Activated naive CD4-positive, alpha-beta T cell treated with anti-CD3 and anti-CD28 coated beads for 36 hours (primary cell): ENCODE data around the gene PLK5. TPM values are rescaled to one million over a fixed set of nuclear protein-coding genes. Genes with fewer than 3 reads are reported as not detected.

Experiments
- CTCF ChIA-PET: fragments of 350-600 bp; sonication (Branson Sonifier 250); formaldehyde crosslinking; loops from one replicate; lab custom pipeline; 2021; ENCODE audit warnings: antibody characterized with exemption; lab: Charles Lee
- DNase-seq: peaks from one replicate; pipeline ENCODE4 v3.0.0-alpha.2; 2020
- H3K27ac Mint-ChIP-seq: one replicate; pipeline ENCODE4 v1.8.0; 2021; ENCODE audit warnings: mild to moderate bottlenecking, mixed read lengths
- H3K27me3 Mint-ChIP-seq: one replicate; pipeline ENCODE4 v1.8.0; 2021; ENCODE audit warnings: low read depth, mixed read lengths
- H3K36me3 Mint-ChIP-seq: one replicate; pipeline ENCODE4 v1.8.0; 2021; ENCODE audit warnings: low read depth, mixed read lengths
- H3K4me1 Mint-ChIP-seq: one replicate; pipeline ENCODE4 v1.8.0; 2021; ENCODE audit warnings: low read depth, mixed read lengths
- H3K4me3 Mint-ChIP-seq: one replicate; pipeline ENCODE4 v1.8.0; 2021; ENCODE audit warnings: mild to moderate bottlenecking, moderate library complexity, mixed read lengths
- H3K9me3 Mint-ChIP-seq: one replicate; pipeline ENCODE4 v1.8.0; 2021; ENCODE audit warnings: mixed read lengths
- intact Hi-C: fragments of 100-400 bp; cut with micrococcal nuclease; formaldehyde crosslinking; loops from one replicate; pipeline ENCODE4 v1.15.1; 2023
- total RNA-seq, 2 experiments: library from RNA; stranded (reverse); gene quantifications; one replicate each; pipeline ENCODE4 v1.2.3, GENCODE V29; 2021

PLK5 gene
- total RNA-seq, 2 experiments from 2014 or later = not detected

DNA sequence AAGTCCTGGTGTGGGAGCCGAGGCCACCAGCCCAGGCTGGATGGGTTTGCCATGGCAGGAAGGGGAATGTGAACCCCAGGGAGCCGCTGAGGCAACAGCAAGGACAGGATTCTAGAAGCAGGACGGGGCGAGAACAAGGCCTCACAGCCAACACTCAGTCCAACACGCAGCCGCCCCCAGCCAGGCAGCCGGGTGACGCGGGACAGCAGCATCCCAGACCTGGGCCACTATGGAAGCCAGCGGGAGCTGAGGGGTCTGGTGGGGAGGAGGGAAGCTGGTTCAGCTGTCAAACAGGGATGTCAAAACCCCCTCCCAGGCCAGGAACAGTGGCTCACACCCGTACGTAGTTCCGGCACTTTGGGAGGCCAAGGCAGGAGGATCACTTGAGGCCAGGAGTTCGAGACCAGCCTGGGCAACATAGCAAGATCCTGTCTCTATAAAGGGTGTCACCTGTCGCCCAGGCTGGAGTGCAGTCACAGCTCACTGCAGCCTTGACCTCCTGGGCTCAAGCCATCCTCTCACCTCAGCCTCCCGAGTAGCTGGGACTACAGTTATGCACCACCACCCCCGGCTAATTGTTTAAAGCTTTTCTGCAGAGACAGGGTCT lies 37.5 kb downstream of the PLK5 start:
- H3K9me3 Mint-ChIP-seq = no peaks in the 10 kb centered on the region
- no peaks in the 10 kb centered on the region for H3K36me3 Mint-ChIP-seq
- CTCF ChIA-PET = no interaction called here
- no peak overlapping the region for H3K4me3 Mint-ChIP-seq
- no peaks in the 10 kb centered on the region for H3K4me1 Mint-ChIP-seq
- intact Hi-C loops = no loop called here
- DNase-seq = no peak
- H3K27me3 Mint-ChIP-seq = no peaks in the 10 kb centered on the region
- H3K27ac Mint-ChIP-seq = no peak overlapping the region

DNA sequence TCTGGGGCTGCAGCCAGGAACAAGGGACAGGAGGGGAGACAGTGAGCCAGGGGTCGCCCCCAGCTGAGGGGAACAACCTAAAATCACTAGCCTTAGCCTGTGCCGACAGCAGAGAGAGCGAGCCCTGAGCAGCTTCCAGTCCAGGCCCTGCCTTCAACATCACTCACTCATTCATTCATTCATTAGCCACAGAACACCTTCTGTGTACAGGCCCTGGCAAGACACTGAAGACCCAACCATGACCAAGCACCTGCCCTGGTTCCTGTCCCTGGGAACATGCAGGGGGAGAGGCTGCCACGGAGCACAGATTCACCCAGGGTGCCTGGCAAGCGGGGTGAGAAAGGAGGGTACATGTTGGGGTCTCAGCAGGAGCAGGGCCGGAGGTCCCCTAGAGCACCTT lies 39.4 kb downstream of the PLK5 start:
- H3K36me3 Mint-ChIP-seq = no peaks in the 10 kb centered on the region
- H3K4me1 Mint-ChIP-seq = no peaks in the 10 kb centered on the region
- CTCF ChIA-PET = no interaction called here

DNA sequence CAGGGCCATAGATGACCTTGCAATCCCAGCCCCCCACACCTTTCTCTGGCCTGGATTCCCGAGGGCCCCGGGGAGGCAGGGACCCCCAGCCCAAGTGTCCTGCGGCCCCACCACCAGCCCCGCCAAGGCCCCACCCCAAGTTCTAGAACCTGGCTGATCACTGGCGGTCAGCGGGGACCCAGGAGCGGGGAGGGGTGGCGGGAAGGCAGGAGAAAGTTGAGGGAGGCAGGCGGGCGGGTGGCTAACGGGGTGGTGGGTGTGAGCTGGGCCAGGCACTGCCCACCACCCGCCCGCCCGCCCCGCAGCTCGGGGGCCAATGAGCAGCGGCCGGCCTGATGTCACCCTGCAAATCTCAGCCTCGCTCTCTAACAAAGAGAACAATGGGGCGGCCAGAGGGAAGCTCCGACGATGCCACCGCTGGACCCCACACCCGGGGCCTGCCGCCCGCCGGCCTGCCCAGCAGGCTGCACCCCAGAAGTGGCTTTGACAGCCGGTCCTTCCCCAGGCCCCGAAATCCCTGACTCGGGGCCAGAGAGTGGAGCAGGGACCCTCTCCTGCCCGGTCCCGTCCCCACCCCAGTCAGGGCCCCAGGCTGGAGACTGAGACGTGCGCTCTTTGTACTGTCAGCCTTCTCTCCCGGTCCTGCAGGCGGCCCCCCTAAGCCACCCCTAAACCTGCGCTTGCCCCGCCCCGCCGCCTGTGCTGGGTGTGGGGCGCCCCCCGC lies 42.7 kb downstream of the PLK5 start:
- Mint-ChIP-seq H3K27me3 (no peaks in the 10 kb centered on the region), H3K27ac (no peak overlapping the region), H3K4me1 (no peaks in the 10 kb centered on the region), H3K4me3 (no peak overlapping the region), H3K36me3 (no peaks in the 10 kb centered on the region), H3K9me3 (no peaks in the 10 kb centered on the region)
- CTCF ChIA-PET = no interaction called here
- intact Hi-C loops = no loop called here
- no peak for DNase-seq

More for the DNA sequence above, 39.4 kb downstream of the PLK5 start:
- H3K27me3 Mint-ChIP-seq = no peaks in the 10 kb centered on the region
- no peak overlapping the region for H3K4me3 Mint-ChIP-seq
- no peak overlapping the region for H3K27ac Mint-ChIP-seq
- no peaks in the 10 kb centered on the region for H3K9me3 Mint-ChIP-seq
- intact Hi-C loops = no loop called here
- no peak for DNase-seq

DNA sequence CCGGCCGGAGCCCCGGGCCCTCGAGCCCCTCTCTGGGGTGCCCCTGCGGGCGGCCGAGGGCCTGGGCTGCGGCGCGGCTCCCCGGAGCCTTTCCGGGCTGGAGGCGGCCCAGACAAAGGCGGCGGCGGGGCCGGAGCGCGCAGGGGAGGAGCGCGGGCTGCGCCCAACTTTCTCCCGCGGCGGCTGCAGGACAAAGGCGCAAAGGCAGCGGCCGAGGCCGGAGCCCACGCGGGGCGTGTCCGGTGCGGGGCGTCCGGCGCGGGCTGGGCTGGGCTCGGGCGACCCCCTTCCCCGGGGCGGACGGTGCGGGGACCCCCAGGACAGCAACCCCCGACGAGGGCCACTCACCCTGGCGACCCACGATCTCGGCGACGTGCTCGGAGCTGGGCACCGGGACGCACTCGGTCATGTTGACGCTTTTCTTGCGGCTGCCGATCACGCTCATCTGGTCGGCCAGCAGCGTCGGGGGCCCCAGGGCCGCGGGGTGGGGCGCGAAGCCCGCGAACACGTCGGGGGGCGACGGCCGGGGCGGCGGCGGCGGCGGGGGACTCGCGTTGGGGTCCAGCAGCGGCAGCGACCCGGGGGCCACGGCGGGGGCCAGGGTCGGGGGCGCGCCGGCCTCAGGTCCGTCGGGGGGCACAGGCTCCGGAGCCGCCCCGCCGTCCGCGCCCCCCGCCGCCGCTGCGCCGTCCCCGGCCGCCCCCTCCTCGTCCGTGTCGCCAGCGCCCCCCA lies 43.4 kb downstream of the PLK5 start:
- CTCF ChIA-PET = no interaction called here
- Mint-ChIP-seq H3K9me3 (no peaks in the 10 kb centered on the region), H3K4me3 (peak overlapping the region; percentile 48)

DNA sequence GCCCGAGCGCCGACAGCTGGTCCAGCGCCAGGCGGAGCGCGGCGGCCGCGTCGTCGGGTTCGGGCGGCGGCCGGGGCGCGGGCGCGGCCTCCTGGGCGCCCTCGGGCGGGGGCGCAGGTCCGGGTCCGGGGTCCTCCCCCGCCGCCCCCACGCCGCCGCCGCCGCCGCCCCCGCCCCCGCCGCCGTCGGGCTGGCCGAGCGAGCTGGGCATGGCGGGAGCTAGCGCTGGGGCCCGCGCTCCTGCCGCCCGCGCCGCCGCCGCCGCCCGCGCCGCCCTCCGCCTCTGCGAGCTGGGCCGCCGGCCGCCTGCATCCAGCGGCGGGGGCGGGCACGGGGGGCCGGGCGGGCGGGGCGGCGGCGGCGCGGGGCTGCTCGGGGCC lies 44.0 kb downstream of the PLK5 start:
- no peaks in the 10 kb centered on the region for H3K27me3 Mint-ChIP-seq
- H3K4me3 Mint-ChIP-seq = no peak overlapping the region
- no peak for DNase-seq
- CTCF ChIA-PET = no interaction called here
- no peak overlapping the region for H3K27ac Mint-ChIP-seq
- no peaks in the 10 kb centered on the region for H3K4me1 Mint-ChIP-seq
- intact Hi-C loops = no loop called here
- no peaks in the 10 kb centered on the region for H3K36me3 Mint-ChIP-seq
- no peaks in the 10 kb centered on the region for H3K9me3 Mint-ChIP-seq

More for the DNA sequence above, 43.4 kb downstream of the PLK5 start:
- DNase-seq = no peak
- no peak overlapping the region for H3K27ac Mint-ChIP-seq
- intact Hi-C loops = no loop called here
- H3K36me3 Mint-ChIP-seq = no peaks in the 10 kb centered on the region
- no peaks in the 10 kb centered on the region for H3K4me1 Mint-ChIP-seq
- H3K27me3 Mint-ChIP-seq = no peaks in the 10 kb centered on the region

DNA sequence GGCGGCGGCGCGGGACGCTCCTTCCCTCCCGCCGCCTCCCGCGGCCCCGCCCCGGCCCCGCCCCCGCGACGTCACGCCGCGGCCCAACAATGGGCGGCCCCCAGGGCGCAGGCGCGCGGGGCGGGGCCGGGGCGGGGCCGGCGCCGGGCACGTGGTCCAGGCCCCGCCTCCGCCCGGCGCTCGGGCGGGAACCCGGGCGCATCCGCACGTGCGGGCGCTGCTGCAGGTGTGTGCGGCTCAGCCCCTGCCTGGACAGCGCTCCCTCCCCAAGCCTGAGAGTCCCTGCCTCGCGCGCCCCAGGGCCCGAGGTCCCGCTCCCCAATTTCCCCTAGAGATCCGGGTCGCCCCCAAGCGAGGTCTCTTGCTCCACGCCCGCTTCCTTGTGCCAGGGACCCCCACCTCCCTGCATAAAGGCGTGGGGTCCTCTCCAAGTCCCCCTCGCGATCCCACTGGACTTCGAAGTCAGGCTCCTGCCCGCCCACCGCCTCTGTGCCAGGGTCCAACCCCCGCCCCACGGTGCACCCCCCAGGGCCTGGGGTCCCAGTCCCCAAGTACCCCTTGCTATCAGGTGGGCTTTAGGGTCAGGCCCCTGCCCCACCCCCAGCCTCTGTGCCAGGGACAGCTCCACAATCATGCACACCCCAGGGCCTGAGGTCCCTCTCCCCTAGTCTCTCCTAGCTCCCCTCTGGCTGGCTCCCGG lies 44.6 kb downstream of the PLK5 start, which contains the start of gene MEX3D:
TSS of gene MEX3D (minus strand) at position 6 of the 700 bp plus-strand sequence. CDS start 267 bp downstream, outside the sequence.
- Mint-ChIP-seq H3K27ac (no peak within 1 kb of the TSS), H3K4me1 (no peaks in the 10 kb centered on the region), H3K4me3 (peak within 1 kb of the TSS; percentile 48), H3K9me3 (no peaks in the 10 kb centered on the region), H3K36me3 (no peaks in the 10 kb centered on the region), H3K27me3 (no peaks in the 10 kb centered on the region)
- intact Hi-C loops = no loop called here
- CTCF ChIA-PET = no interaction called here
- peak; percentile 79 for DNase-seq

DNA sequence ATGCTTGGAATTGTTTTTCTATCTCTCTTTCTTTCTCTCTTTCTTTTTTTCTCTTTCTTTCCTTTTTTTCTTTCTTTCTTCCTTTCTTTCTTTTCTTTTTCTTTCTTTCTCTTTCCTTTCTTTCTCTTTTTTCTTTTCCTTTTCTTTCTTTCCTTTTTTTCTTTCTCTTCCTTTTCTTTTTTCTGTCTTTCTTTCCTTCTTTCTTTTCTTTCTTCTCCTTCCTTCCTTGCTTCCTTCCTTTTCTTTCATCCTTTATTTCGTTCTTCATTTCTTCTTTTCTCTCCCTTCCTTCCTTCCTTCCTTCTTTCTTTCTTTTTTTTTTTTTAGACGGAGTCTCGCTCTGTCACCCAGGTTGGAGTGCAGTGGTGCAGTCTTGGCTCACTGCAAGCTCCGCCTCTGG lies 46.1 kb downstream of the PLK5 start:
- H3K27me3 Mint-ChIP-seq = no peaks in the 10 kb centered on the region
- H3K4me3 Mint-ChIP-seq = no peak overlapping the region
- no peak overlapping the region for H3K27ac Mint-ChIP-seq
- DNase-seq = no peak
- no peaks in the 10 kb centered on the region for H3K4me1 Mint-ChIP-seq
- intact Hi-C loops = no loop called here
- CTCF ChIA-PET = no interaction called here
- no peaks in the 10 kb centered on the region for H3K36me3 Mint-ChIP-seq
- H3K9me3 Mint-ChIP-seq = no peaks in the 10 kb centered on the region

DNA sequence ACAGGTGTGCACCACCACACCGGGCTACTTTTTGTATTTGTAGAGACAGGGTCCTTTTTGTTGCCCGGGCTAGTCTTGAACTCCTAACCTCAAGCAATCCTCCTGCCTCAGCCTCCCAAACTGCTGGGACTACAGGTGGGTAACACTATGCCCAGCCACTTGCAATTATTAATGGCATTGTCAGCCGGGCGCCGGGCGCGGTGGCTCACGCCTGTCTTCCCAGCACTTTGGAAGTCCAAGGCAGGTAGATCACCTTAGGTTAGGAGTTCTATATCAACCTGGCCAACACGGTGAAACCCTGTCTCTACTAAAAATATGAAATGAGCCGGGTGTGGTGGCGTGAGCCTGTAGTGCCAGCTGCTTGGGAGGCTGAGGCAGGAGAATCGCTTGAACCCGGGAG lies 47.0 kb downstream of the PLK5 start:
- Mint-ChIP-seq H3K27me3 (no peaks in the 10 kb centered on the region), H3K36me3 (no peaks in the 10 kb centered on the region), H3K27ac (no peak overlapping the region), H3K4me1 (no peaks in the 10 kb centered on the region), H3K9me3 (no peaks in the 10 kb centered on the region), H3K4me3 (no peak overlapping the region)
- intact Hi-C loops = no loop called here
- CTCF ChIA-PET = interaction anchor here (0.5 kb wide), 1 partner anchor 94 kb away, joined by 9 read pairs; no protein-coding TSS in a partner anchor
- DNase-seq = no peak

DNA sequence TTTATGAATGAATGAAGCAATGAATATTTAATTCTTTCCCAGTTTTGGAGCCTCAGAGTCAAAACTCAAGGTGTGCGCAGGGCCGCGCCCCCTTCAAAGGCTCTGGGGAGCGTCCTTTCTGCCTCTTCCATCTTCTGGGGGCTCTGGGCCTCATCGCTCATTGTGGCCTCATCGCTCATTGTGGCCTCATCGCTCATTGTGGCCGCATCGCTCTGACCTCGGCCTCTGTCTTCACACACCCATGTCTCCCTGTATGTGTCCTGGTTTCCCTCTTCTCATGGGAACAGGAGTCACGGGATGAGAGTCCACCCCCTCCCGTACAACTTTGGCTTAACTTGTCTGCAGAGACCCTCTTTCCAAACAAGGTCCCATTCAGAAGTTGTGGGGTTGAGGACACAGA lies 47.5 kb downstream of the PLK5 start:
- Mint-ChIP-seq H3K9me3 (no peaks in the 10 kb centered on the region), H3K4me1 (no peaks in the 10 kb centered on the region), H3K36me3 (no peaks in the 10 kb centered on the region), H3K4me3 (no peak overlapping the region), H3K27ac (no peak overlapping the region), H3K27me3 (no peaks in the 10 kb centered on the region)
- no peak for DNase-seq
- CTCF ChIA-PET = no interaction called here
- intact Hi-C loops = no loop called here

DNA sequence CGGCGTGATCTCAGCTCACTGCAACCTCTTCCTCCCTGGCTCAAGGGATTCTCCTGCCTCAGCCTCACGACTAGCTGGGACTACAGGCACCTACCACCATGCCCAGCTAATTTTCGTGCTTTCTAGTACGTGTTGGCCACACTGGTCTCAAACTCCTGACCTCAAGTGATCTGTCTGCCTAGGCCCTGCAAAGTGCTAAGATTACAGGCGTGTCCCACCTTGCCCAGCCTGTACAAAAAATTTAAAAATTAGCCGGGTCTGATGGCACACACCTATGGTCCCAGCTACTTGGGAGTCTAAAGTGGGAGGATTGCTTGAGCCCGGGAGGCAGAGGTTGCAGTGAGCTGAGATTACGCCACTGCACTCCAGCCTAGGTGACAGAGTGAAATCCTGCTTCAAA lies 48.9 kb downstream of the PLK5 start:
- intact Hi-C loops = no loop called here
- H3K27me3 Mint-ChIP-seq = no peaks in the 10 kb centered on the region
- H3K9me3 Mint-ChIP-seq = no peaks in the 10 kb centered on the region
- DNase-seq = no peak
- no peak overlapping the region for H3K27ac Mint-ChIP-seq
- H3K4me3 Mint-ChIP-seq = no peak overlapping the region
- H3K4me1 Mint-ChIP-seq = no peaks in the 10 kb centered on the region
- CTCF ChIA-PET = no interaction called here
- no peaks in the 10 kb centered on the region for H3K36me3 Mint-ChIP-seq

DNA sequence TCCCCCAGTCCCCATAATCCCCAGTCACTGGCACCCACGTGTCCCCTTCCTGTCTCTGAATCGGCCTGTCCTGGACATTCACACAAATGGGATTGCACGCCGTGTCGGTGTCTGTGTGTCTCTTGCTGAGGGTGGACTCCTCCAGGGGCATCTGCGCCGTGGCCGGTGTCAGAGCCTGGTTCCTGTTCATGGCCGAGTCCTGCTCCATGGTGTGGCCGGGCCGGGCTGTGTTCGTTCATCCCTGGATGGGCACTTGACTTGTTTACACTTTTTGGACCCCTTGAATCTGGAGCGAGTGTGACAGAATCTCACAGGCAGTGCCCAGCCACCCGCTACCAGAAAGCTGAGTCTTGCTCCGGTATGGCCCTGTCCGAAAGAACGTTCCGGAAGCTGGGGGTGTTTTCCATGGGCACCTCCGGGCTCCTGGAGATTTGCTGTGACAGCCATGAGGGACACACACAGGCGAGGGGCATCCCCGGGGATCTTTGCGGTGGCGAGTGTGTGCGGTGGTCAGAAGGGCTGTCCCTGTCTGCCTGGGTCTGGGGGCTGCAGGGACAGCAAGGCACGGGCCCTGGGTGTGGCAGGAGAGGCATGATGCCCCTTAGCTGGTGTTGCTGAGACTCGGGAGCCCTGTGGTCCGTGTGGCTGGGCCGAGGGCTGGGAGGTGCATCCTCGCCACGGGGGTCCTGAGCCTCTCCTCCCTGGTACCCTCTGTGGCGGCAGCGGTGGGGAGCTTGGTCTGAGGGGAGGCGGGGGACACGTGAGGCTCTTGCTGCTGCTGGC lies 50.7 kb downstream of the PLK5 start:
- Mint-ChIP-seq H3K27ac (no peak overlapping the region), H3K9me3 (no peaks in the 10 kb centered on the region), H3K4me3 (no peak overlapping the region), H3K4me1 (no peaks in the 10 kb centered on the region), H3K27me3 (no peaks in the 10 kb centered on the region), H3K36me3 (no peaks in the 10 kb centered on the region)
- intact Hi-C loops = no loop called here
- no peak for DNase-seq
- CTCF ChIA-PET = interaction anchor here (0.5 kb wide), 1 partner anchor 294 kb away, joined by 3 read pairs; no protein-coding TSS in a partner anchor
